GM12892 (cell line): ENCODE data around the gene COL19A1.
A peak's percentile ranks its signal among the peaks of the same experiment; 100 is the strongest.

Experiments
- DNase-seq: peaks from one replicate; pipeline ENCODE4 v3.0.0; 2011; ENCODE audit not compliant: insufficient read length
- FAIRE-seq: peaks from 2 replicates; lab custom pipeline; 2011; peaks lifted over from hg19 to GRCh38; lab: Jason Lieb, UNC
- POLR2A ChIP-seq: IDR thresholded peaks from 2 replicates; pipeline ENCODE4 v1.6.1; 2011; ENCODE audit warnings: low read depth, low read length, control low read depth
- POLR2AphosphoS5 ChIP-seq: IDR thresholded peaks from 2 replicates; pipeline ENCODE4 v1.6.1; 2011; ENCODE audit warnings: low read depth, low read length, control low read depth
- TAF1 ChIP-seq: IDR thresholded peaks from 2 replicates; pipeline ENCODE4 v1.6.1; 2011; ENCODE audit warnings: low read depth, mild to moderate bottlenecking, control low read depth, low read length, borderline replicate concordance

Gene COL19A1

DNA sequence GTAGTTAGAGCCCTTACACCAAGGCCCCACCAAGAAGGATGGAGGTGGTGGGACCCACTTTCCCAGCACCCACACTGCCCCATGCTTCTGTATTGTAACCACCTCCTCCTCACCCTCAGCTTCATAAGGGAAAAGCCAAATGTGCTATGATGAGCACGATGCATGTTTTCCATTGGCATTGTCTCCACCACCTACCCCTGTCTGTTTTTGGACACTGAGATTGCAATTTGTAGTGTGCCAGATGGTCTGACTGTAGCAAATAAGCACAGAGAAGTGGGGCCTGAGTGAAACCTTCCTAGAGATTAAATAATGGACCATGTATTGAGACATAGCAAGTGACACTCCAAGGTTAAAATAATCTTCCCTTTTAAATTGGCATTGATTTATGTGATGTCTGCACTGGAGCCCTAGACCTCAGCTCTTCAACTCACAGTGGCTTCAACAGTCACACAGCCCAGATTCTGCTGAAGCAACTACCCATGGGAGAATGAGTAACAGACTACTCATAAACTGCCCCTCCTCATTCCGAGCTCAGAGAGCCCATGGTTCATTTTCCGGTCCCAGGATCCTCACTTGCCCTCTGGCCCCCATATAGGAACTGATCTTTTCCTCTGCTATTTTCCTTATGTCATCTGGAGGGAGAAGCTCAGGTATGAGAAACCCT lies 258.7 kb downstream of the COL19A1 start:
- TF ChIP-seq POLR2A (no peak), TAF1 (no peak), POLR2AphosphoS5 (no peak)
- FAIRE-seq, result no peak
- DNase-seq, result no peak

DNA sequence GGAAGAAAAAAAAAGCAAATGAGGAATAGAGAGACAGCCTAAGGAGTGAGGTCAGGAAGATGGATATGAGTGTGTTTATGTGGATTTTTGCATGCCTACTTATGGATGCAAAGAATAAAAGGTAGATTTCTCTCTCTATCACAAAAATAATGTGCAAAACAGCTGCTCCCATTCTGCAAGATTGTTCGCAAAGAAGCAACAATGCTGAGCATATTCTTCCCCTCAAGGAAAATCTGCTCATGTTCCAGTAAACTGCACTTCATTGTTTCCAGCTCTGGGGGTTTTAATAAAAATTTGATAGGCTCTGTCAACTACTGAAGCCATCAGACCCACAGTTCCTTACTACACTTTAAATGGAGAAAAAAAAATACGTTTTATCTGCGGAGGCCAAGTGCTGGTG lies 259.2 kb downstream of the COL19A1 start:
- FAIRE-seq (no peak), DNase-seq (no peak)

DNA sequence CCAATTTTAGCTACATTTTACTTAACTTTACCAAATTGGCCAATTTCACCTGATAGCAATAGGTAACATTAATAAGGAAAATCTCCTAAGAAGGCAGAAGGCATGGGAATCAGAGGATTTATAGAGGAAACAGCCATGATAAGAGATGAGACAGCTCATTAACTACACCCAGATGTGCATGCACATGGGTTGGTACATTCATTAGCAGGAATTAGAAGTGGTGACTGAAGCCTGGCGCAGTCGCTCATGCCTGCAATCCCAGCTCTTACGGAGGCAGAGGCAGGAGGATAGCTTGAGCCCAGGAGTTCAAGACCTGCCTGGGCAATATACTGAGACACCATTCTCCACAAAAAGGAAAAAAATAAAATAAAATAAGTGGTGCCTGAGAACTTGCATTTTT lies 263.0 kb downstream of the COL19A1 start:
- DNase-seq (no peak), FAIRE-seq (no peak)
- no peak for TF ChIP-seq TAF1
- TF ChIP-seq POLR2A, result no peak
- TF ChIP-seq POLR2AphosphoS5, result no peak

More for the DNA sequence above, 259.2 kb downstream of the COL19A1 start:
- TF ChIP-seq POLR2A (no peak), POLR2AphosphoS5 (no peak), TAF1 (no peak)

DNA sequence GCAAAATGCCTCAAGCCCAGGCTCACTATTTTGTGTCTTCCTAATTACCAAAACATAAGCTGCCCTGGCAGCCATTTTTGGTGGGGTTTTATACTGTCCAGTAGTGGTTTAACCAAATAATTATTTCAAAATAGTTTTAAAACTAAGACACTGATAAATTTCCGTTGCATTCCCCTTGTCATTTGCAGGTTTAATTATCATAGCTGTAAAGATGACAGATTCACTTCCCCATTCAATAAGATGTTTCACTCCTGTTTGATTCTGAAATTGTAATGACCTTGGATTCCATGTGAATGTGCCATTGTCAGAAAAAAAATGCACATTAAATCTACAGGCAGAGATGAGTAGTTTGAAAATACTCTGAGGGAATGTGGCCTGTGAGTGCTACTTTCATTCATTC lies 264.5 kb downstream of the COL19A1 start:
- TF ChIP-seq TAF1 (no peak), POLR2AphosphoS5 (no peak), POLR2A (no peak)
- DNase-seq (no peak), FAIRE-seq (no peak)

DNA sequence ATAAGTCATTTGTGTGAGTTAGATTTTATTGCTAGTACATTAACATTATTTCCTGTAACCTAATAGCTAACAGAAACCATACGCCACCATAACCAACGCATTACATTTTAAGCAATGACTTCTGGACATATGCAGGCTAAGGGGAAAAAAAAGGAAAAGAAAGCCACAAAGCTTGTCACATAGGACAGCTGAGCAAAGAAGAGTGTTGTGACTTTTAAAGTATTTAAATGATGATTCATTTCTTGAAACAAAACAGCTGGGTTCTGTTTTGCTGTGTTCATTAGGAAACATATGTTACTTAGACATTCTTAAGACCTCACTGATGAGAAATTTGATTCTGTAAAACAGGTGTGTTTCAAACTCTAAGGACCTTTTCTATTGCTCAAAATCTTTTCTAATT lies 265.2 kb downstream of the COL19A1 start:
- DNase-seq, result peak; percentile 1
- FAIRE-seq, result peak; percentile 83
- TF ChIP-seq POLR2AphosphoS5, result no peak
- no peak for TF ChIP-seq TAF1
- no peak for TF ChIP-seq POLR2A

DNA sequence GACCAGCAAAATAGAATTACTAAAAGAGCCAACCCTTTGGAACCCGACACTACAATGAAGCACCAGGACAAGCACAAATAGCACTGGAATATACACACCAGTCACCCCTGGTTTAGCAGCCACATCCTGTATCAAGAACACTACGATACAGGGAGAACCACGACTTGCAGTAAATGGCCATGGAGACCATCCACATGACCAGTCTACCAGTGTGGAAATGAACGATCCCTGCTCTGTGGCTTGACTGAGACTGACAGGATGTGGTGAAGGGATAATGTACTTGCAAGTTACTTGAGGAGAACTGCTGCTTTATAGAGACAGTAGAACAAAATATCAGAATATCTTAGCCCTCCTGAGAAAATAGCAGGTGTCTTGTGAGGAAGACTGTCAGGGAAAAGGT lies 266.9 kb downstream of the COL19A1 start:
- FAIRE-seq (no peak), DNase-seq (no peak)
- TF ChIP-seq TAF1 (no peak), POLR2A (no peak), POLR2AphosphoS5 (no peak)

DNA sequence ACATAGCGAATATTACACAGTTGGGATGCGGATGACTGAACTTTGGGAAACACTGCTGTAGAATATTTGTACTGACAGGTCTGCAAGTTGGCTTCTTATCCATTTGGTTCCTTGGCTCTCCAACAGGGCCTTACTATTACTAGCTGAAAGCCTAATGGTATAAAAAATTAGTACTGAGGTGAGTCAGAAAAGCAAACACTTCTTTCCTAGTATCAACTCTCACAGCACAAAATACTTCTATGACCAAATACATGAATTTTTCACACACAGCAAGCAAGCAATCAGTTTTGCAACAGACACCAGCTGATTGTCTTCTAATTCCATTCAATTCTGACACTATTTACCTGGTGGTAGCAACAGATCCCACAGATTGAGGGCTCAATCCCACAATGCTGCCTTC lies 268.2 kb downstream of the COL19A1 start:
- DNase-seq (no peak), FAIRE-seq (no peak)
- TF ChIP-seq POLR2A (no peak), TAF1 (no peak), POLR2AphosphoS5 (no peak)

DNA sequence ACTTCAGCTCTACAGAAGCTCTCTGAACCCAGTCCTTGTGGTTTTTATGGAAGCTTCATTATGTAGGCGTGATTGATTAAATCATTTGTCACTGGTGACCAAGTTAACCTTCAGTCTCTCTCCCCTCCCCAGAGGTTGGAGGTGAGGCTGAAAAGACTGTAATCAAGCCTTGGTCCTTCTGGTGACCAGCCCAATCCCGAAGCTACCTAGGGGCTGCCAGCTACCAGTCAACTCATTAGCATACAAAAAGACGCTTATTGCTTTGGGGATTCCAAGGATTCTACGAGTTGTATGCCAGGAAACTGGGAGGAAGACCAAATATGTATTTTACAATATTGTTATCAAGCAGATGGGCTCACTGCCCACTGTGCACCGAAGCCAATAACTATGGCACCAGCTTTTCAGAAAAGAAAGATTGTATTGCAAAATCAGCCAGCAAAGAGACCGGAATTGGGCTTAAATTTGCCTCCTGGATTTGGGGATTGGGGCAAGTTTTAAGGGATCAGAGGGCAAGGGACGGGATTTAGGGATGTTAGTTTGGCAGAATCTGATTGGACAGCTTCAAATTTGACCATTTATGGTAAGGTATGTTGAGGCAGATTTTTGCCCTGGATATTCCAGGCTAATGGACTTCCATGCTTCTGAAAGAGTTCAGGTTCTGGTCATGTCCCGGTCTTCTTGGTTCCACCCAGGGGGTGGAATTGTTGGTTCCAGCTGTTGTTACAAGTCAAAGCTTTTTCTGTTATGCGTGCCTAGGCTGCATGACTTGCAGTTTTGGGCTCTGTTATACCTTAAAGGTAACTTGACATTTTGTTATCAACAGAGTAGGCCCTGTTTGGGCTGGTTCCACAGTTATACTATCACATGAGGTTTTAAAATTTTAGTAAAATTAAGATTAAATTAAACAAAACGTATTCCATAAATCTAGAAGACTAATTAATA lies 269.1 kb downstream of the COL19A1 start:
- DNase-seq (no peak), FAIRE-seq (no peak)
- TF ChIP-seq POLR2A (no peak), TAF1 (no peak), POLR2AphosphoS5 (no peak)

DNA sequence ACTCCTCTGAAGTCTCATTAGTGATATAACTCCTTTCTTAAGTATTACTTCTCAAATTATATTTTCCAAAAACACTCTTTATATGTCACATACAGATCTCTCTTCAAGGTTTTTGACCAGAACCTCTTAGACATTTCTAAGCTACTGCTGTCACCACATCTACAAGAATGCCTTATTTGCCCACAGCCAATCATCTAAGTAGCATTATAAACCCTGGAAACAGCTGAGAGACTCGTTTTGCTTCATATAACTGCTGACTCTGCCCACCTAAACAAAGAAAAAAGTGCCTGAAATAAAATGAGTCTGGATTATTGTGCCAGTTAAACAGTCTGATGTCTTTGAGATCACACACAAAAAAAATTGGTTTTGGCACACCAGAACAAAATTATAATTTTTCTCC lies 270.6 kb downstream of the COL19A1 start:
- FAIRE-seq (no peak), DNase-seq (no peak)
- TF ChIP-seq TAF1 (no peak), POLR2A (no peak)

DNA sequence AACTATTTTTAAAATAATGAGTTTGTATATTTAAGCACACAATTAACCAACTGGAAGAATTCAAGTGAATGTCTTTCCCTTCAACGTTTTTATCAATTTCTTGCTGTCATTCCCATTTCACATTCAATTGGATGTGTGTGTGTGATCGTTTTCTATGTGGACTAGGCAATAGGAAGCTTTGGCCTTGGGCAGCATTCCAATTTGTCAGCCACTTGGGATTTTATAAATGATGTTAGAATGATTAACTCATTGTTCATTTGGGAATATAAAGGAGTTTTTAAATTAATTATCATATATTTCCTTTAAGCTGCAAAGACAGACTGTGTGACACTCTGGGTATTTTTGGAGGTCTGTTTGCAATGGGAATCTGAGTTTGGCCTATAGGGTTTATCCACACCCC lies 274.1 kb downstream of the COL19A1 start:
- FAIRE-seq, result no peak
- TF ChIP-seq POLR2A (no peak), TAF1 (no peak), POLR2AphosphoS5 (no peak)
- no peak for DNase-seq

DNA sequence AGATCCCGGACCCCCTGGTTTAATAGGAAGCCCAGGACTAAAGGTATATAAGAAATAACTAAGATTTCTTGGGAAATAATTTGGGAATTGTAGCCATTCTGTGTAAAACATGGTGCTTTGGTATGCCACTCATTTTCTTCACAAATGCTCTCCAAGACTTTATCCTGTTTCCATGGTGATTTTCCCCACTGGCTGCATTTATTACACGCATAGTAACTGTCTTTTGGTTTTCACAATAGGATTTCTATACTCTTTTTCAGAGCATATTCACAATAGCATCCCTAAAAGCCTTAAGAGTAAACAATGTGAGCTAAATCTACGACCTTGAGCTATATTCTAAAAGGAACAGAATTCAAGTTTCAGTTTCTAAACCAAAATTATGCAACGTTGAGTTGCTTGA lies 275.7 kb downstream of the COL19A1 start:
- TF ChIP-seq POLR2A (no peak), POLR2AphosphoS5 (no peak), TAF1 (no peak)
- FAIRE-seq (no peak), DNase-seq (no peak)

DNA sequence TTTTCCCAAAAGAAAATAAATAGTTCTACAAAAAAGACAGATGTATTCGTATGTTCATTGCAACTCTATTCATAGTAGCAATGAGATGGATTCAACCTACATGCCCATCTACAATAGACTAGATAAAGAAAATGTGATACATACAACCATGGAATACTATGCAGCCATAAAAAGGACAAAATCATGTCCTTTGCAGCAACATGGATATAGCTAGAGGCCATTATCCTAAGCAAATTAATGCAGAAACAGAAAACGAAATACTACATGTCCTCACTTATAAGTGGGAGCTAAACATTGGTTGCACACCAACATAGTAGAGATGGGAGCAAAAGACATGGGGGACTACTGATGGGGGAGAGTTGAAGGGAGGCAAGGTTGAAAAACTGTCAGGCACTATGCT lies 278.8 kb downstream of the COL19A1 start:
- TF ChIP-seq POLR2AphosphoS5 (no peak), POLR2A (no peak), TAF1 (no peak)
- no peak for DNase-seq
- FAIRE-seq, result no peak

DNA sequence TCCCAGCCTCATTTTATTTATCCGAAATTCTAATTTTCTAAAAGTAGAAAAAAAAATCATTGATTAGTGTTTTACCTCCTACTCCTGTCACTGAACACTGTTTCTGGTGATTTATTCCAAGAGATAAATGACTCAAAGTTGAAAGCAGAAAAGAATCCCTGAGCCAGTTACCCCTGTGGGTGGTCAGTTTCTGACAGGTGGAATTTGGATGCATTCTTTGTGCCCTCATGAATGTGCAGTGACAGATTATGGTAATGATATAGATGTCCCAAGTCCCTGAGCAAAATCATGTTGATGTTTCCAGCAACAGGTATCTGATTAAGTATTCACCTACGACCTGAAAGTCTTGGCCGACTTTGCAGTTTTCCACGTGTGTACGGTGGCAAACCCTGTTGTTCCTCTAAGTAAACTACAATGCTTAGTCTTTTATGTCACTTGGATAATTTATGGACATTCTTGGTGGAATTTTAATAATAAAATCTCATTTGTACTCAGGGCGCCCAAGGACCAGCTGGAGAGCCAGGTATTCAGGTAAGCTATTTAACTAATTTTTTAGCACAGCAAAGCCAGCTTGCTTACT lies 282.9 kb downstream of the COL19A1 start:
- no peak for DNase-seq
- no peak for FAIRE-seq
- TF ChIP-seq POLR2A, result no peak
- no peak for TF ChIP-seq TAF1
